ENCODE measurements around the gene KIF25.

DNA sequence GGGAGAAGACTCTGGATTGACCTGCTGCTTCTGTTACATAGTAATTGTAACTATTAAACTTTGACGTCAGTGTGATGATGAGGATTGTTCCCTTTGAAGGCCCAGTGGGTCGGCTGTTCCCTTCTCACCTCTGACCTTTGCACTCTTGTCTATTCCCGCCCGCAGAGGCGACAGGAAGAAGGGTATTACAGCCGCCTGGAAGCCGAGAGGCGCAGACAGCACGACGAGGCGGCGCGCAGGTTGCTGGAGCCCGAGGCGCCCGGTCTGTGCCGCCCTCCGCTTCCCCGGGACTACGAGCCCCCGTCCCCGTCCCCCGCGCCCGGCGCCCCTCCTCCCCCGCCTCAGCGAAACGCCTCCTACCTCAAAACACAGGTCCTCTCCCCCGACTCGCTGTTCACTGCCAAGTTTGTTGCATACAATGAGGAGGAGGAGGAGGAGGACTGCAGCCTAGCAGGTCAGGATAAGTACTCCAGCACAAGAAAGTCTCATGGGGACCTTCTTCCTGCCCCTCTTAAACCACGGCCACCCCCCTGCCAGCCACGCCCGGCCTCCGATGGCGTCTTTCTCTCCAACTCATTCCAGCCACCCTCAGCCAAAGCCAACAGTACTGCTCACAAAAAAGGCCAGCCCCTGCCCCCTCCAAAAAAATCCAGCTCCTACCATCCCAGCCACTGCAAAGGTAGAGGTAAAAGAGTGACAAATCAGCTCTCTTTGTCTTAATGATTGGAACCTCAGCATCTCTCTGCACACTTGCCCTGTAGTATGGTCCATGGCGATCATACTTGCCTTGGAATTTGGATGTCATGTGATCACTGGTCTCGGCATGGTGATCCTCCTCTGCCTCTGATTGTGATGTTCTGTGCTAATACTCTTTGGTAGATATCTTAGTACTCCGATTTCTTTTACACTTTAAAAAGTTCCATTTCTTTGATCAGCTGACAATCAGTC lies 31.6 kb upstream of the KIF25 start:
- TF ChIP-seq, protein P1, sequence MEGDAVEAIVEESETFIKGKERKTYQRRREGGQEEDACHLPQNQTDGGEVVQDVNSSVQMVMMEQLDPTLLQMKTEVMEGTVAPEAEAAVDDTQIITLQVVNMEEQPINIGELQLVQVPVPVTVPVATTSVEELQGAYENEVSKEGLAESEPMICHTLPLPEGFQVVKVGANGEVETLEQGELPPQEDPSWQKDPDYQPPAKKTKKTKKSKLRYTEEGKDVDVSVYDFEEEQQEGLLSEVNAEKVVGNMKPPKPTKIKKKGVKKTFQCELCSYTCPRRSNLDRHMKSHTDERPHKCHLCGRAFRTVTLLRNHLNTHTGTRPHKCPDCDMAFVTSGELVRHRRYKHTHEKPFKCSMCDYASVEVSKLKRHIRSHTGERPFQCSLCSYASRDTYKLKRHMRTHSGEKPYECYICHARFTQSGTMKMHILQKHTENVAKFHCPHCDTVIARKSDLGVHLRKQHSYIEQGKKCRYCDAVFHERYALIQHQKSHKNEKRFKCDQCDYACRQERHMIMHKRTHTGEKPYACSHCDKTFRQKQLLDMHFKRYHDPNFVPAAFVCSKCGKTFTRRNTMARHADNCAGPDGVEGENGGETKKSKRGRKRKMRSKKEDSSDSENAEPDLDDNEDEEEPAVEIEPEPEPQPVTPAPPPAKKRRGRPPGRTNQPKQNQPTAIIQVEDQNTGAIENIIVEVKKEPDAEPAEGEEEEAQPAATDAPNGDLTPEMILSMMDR (IDR thresholded peaks at IDR 0.05), result no peak
- TF ChIP-seq POLR2A (IDR thresholded peaks at IDR 0.05), result no peak

Data from uterus (tissue), 2 donors.